Mesodermal cell (in vitro differentiated cells): Measurements from ENCODE around the gene STKLD1.
"Not testable (repeated sequence)": the region's sequence is repeated elsewhere in the genome, so short reads cannot be mapped to it uniquely, and the experiment has no call there.

Source experiments
- H3K27ac ChIP-seq: 2 replicates; pipeline ENCODE4 v1.7.0; 2013; ENCODE audit warnings: mild to moderate bottlenecking, low read depth, low read length, moderate library complexity; ENCODE audit not compliant: severe bottlenecking
- H3K36me3 ChIP-seq: 2 replicates; pipeline ENCODE4 v1.7.1; 2013; ENCODE audit warnings: mild to moderate bottlenecking, low read length, moderate library complexity; ENCODE audit not compliant: control insufficient read depth, insufficient read depth
- H3K4me1 ChIP-seq: one replicate; pipeline ENCODE4 v1.7.1; 2013; ENCODE audit warnings: mild to moderate bottlenecking, low read length; ENCODE audit not compliant: insufficient read depth, control insufficient read depth, poor library complexity, severe bottlenecking
- H3K4me3 ChIP-seq: 2 replicates; pipeline ENCODE4 v1.7.0; 2013; ENCODE audit warnings: low read length, control low read depth, mild to moderate bottlenecking; ENCODE audit not compliant: insufficient read depth, poor library complexity, severe bottlenecking; ENCODE audit errors: extremely low read depth
- H3K9me3 ChIP-seq: 2 replicates; pipeline ENCODE4 v1.7.1; 2013; ENCODE audit warnings: mild to moderate bottlenecking, low read length, moderate library complexity; ENCODE audit not compliant: control insufficient read depth
- WGBS, 2 experiments: methylation state at CpG; one replicate each; pipeline ENCODE4 v1.1.5; 2013; ENCODE audit warnings: missing lambda C conversion rate in 2 of 2; ENCODE audit not compliant: insufficient coverage in 2 of 2; 5-methylcytosine and 5-hydroxymethylcytosine counted together

STKLD1 gene

DNA sequence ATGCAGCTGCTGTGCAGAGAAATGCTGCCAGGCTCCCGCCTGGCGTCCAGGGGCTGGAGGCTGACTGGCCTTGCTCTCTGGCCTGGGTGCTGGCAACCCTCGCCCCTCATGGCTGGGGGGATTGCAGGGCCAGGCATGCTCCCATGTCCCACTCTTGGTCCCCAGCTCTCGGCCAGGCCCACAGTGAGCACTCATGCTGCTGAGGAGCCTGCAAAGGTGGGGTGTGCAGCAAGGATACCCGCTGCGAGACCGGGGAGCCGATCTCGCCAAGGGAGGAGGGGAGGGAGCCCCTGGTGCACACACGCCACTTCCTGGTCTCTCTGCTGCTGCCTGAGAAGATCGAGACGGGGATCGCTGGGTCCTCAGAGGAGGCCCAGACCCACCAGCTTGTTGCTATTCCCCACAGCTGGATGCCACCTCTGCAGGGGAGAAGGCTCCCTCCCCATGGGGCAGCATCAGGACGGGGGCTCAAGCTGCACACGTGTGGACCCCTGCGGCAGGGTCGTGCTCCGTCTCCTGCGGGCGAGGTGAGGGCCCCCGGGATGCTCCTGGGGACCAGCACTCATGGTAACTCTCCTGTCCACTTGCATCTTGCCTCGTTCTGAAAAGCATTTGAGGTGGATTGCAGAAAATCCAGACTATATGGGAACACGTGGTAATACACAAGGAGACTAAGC lies 69.3 kb downstream of the STKLD1 start:
- Histone ChIP-seq H3K4me1 (no peaks in the 10 kb centered on the region), H3K9me3 (no peaks in the 10 kb centered on the region), H3K36me3 (no peaks in the 10 kb centered on the region), H3K4me3 (no peak overlapping the region), H3K27ac (no peak overlapping the region)
- 88 to 90% methylated on average over 19 to 23 of the region's 23 CpGs for WGBS, 2 experiments

DNA sequence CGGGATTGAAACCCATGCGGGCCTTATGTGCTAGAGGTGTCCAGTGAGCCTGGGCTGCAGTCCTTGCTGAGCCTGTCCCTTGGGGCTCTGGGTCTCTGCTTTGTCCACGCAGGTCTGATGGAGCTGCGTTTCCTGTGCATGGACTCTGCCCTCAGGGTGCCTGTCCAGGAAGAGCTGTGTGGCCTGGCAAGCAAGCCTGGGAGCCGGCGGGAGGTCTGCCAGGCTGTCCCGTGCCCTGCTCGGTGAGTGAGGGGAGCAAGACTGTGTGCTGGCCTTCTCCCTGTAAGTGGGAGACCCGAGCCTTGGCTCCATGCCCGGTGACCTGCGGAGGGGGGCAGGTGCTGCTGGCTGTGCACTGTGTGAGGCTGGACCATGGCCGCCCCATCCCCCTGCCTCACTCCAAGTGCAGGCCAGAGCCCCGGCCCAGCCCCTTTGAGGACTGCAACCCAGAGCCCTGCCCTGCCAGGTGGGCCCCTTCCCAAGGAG lies 72.4 kb downstream of the STKLD1 start:
- 84 to 85% methylated on average over 8 to 11 of the region's 13 CpGs for WGBS, 2 experiments
- no peak overlapping the region for H3K4me3 ChIP-seq

GRCh38 chr9:133449760-133450159 lies 73.6 kb downstream of the STKLD1 start:
- Histone ChIP-seq H3K36me3 (no peaks in the 10 kb centered on the region), H3K4me3 (no peak overlapping the region), H3K27ac (no peak overlapping the region), H3K4me1 (no peaks in the 10 kb centered on the region), H3K9me3 (no peaks in the 10 kb centered on the region)
- 90 to 92% methylated on average over 12 of the region's 12 CpGs for WGBS, 2 experiments

More for the DNA sequence above, 72.4 kb downstream of the STKLD1 start:
- Histone ChIP-seq H3K4me1 (no peaks in the 10 kb centered on the region), H3K9me3 (no peaks in the 10 kb centered on the region), H3K27ac (no peak overlapping the region), H3K36me3 (no peaks in the 10 kb centered on the region)

DNA sequence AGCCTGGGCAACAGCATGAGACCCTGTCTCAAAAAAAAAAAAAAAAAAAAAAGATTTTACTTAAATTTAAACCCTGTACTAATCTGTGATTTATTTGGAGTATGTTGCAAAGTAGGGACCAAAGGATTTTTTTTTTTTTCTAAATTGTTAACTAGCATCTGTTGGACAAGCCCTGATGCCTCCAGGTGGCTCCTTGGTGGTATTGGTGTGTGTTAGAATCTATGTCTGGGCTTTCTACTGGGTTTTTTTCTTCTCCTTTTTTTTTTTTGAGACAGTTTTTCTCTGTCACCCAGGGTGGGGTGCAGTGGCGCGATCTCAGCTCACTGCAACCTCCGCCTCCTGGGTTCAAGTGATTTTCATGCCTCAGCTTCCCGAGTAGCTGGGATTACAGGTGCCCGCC lies 75.7 kb downstream of the STKLD1 start:
- H3K4me1 ChIP-seq, H3K27ac ChIP-seq, H3K4me3 ChIP-seq, H3K9me3 ChIP-seq, H3K36me3 ChIP-seq: not testable (repeated sequence)
- 92 to 94% methylated on average over 5 of the region's 5 CpGs for WGBS, 2 experiments

DNA sequence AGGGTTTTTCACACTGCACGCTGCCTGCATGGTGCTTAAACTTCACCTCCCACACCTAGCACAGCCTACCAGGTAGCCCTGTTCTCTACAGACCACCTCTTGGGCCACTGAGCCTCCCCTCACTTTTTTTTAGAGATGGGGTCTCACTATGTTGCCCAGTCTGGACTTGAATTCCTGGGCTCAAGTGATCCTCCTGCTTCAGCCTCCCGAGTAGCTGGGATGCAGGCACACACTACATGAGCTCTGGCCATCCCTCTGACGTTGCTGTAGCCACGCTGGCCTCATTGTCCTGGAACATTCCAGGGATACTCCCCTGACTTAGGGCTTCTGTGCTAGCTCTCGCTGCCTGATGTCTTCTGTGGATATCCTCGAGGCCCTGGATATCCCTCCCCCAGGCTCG lies 76.4 kb downstream of the STKLD1 start:
- H3K36me3 ChIP-seq: no peaks in the 10 kb centered on the region
- WGBS, 2 experiments: 83 to 89% methylated on average over 7 of the region's 7 CpGs

DNA sequence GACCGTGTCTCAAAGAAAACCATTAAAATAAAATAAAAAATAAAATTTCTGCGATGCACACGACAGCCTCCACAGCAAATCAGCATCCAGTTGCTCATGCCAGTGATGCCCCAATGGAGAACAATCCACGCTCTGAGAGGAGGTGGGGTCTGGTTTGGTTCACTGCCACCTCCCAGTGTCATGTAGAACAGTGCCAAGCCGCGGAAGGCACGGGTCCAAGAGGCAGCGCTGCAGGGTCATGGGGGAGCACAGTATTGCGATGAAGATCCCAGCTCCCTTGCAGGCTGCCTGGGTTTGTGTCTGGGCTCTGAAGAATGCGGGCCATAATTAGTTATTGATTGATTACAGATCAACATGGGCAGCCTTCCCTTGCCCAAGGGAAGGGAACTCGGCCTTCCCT lies 77.5 kb downstream of the STKLD1 start:
- Histone ChIP-seq H3K27ac (no peak overlapping the region), H3K9me3 (no peaks in the 10 kb centered on the region), H3K4me1 (no peaks in the 10 kb centered on the region), H3K4me3 (no peak overlapping the region), H3K36me3 (no peaks in the 10 kb centered on the region)
- 95% methylated on average over 7 to 9 of the region's 11 CpGs for WGBS, 2 experiments

More for the DNA sequence above, 76.4 kb downstream of the STKLD1 start:
- Histone ChIP-seq H3K9me3 (no peaks in the 10 kb centered on the region), H3K4me1 (no peaks in the 10 kb centered on the region), H3K4me3 (no peak overlapping the region), H3K27ac (no peak overlapping the region)

DNA sequence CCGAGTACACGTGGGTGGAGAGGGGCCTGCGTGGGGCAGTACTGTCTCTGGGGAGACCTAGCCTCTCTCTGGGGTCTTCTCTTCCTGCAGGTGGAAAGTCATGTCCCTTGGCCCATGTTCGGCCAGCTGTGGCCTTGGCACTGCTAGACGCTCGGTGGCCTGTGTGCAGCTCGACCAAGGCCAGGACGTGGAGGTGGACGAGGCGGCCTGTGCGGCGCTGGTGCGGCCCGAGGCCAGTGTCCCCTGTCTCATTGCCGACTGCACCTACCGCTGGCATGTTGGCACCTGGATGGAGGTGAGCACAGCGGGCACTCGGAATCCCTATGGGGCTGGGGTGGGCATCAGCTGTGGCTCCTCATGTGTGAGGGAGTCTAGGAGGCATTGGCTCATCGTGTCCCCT lies 78.2 kb downstream of the STKLD1 start:
- Histone ChIP-seq H3K4me1 (no peaks in the 10 kb centered on the region), H3K4me3 (no peak overlapping the region), H3K9me3 (no peaks in the 10 kb centered on the region), H3K36me3 (no peaks in the 10 kb centered on the region), H3K27ac (no peak overlapping the region)
- WGBS, 2 experiments: 92 to 93% methylated on average over 18 to 19 of the region's 19 CpGs

GRCh38 chr9:133454943-133455673 lies 78.9 kb downstream of the STKLD1 start:
- H3K36me3 ChIP-seq: no peaks in the 10 kb centered on the region
- H3K4me3 ChIP-seq: no peak overlapping the region
- H3K4me1 ChIP-seq: no peaks in the 10 kb centered on the region
- 94 to 97% methylated on average over 17 to 20 of the region's 20 CpGs for WGBS, 2 experiments
- no peaks in the 10 kb centered on the region for H3K9me3 ChIP-seq
- no peak overlapping the region for H3K27ac ChIP-seq
